A549 (cell line): Measurements from ENCODE around the gene NTM.

ENCODE experiments used
- EP300 ChIP-seq, 2 experiments: fragments of >200 bp; sonication (Bioruptor Twin); formaldehyde crosslinking; IDR thresholded peaks; 2 replicates in 1 of 2; 3 replicates in 1 of 2; pipeline ENCODE4 v1.6.1; 2016 to 2017
- SMC3 ChIP-seq: fragments of >200 bp; sonication (Bioruptor Twin); formaldehyde crosslinking; IDR thresholded peaks from 3 replicates; pipeline ENCODE4 v1.6.1; 2018; ENCODE audit warnings: inconsistent platforms
- TF ChIP-seq, protein P1 (sequence below): fragments of >200 bp; sonication (Bioruptor Twin); formaldehyde crosslinking; IDR thresholded peaks from 3 replicates; pipeline ENCODE4 v1.5.1; 2016
- TF ChIP-seq, protein P2 (sequence below): fragments of 250-450 bp; sonication (Bioruptor Pico); IDR thresholded peaks from 2 replicates; pipeline ENCODE4 v1.5.0; 2021; ENCODE audit warnings: mild to moderate bottlenecking, moderate library complexity, borderline replicate concordance

DNA sequence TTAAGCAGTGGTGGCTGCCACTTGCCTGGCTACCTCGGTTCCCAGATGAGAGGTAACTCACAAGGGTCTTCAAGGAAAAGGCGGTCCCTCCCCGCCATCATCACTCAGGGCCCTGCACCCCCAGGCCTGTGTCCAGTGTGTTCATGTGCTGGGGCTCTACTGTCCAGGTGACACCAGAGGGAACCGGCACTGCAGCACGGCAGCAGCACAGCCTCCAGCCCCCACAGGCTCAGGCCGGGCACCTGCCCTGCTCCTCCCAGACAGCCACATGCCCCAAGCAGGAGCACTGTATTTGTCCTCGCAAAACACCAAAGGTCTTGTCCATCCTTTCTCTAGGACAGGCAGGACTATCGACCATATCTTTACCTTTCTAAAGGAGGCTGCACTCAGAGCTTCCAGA lies 982.1 kb downstream of the NTM start:
- TF ChIP-seq, protein P1, sequence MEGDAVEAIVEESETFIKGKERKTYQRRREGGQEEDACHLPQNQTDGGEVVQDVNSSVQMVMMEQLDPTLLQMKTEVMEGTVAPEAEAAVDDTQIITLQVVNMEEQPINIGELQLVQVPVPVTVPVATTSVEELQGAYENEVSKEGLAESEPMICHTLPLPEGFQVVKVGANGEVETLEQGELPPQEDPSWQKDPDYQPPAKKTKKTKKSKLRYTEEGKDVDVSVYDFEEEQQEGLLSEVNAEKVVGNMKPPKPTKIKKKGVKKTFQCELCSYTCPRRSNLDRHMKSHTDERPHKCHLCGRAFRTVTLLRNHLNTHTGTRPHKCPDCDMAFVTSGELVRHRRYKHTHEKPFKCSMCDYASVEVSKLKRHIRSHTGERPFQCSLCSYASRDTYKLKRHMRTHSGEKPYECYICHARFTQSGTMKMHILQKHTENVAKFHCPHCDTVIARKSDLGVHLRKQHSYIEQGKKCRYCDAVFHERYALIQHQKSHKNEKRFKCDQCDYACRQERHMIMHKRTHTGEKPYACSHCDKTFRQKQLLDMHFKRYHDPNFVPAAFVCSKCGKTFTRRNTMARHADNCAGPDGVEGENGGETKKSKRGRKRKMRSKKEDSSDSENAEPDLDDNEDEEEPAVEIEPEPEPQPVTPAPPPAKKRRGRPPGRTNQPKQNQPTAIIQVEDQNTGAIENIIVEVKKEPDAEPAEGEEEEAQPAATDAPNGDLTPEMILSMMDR: no peak
- TF ChIP-seq, protein P2, sequence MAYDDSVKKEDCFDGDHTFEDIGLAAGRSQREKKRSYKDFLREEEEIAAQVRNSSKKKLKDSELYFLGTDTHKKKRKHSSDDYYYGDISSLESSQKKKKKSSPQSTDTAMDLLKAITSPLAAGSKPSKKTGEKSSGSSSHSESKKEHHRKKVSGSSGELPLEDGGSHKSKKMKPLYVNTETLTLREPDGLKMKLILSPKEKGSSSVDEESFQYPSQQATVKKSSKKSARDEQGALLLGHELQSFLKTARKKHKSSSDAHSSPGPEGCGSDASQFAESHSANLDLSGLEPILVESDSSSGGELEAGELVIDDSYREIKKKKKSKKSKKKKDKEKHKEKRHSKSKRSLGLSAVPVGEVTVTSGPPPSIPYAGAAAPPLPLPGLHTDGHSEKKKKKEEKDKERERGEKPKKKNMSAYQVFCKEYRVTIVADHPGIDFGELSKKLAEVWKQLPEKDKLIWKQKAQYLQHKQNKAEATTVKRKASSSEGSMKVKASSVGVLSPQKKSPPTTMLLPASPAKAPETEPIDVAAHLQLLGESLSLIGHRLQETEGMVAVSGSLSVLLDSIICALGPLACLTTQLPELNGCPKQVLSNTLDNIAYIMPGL (CRISPR knock-in tag): no peak
- no peak for TF ChIP-seq EP300 (IDR thresholded peaks at IDR 0.05)
- no peak for TF ChIP-seq SMC3
